HEK293 (cell line): ENCODE results near the gene KPNA6.
A peak's percentile ranks its signal among the peaks of the same experiment; 100 is the strongest.

Experiments
- EGR2 ChIP-seq: fragments of 450-650 bp; formaldehyde crosslinking; IDR thresholded peaks from 2 replicates; pipeline ENCODE4 v1.5.1; 2016; ENCODE audit warnings: low read depth, missing biosample characterization, missing genetic modification characterization
- GLI4 ChIP-seq: fragments of 450-650 bp; formaldehyde crosslinking; IDR thresholded peaks from 2 replicates; pipeline ENCODE4 v1.5.1; 2016; ENCODE audit warnings: missing biosample characterization, missing genetic modification characterization
- HOXD13 ChIP-seq: sonication (generic); formaldehyde crosslinking; IDR thresholded peaks from 2 replicates; pipeline ENCODE4 v1.8.0; 2022; ENCODE audit warnings: missing genetic modification reagents, borderline replicate concordance
- KLF1 ChIP-seq: fragments of 450-650 bp; formaldehyde crosslinking; IDR thresholded peaks from 2 replicates; pipeline ENCODE4 v1.5.1; 2016; ENCODE audit warnings: missing biosample characterization, missing genetic modification characterization
- KLF17 ChIP-seq: fragments of 450-650 bp; formaldehyde crosslinking; IDR thresholded peaks from 2 replicates; pipeline ENCODE4 v1.5.1; 2016; ENCODE audit warnings: missing biosample characterization, missing genetic modification characterization
- KLF8 ChIP-seq: fragments of 450-650 bp; formaldehyde crosslinking; IDR thresholded peaks from 2 replicates; pipeline ENCODE4 v1.5.1; 2016; ENCODE audit warnings: missing biosample characterization, missing genetic modification characterization
- PRDM10 ChIP-seq: fragments of 450-650 bp; formaldehyde crosslinking; IDR thresholded peaks from 2 replicates; pipeline ENCODE4 v1.5.1; 2016; ENCODE audit warnings: missing biosample characterization, missing genetic modification characterization
- REST ChIP-seq: fragments of 450-650 bp; formaldehyde crosslinking; IDR thresholded peaks from 2 replicates; pipeline ENCODE4 v1.5.1; 2016; ENCODE audit warnings: missing biosample characterization, missing genetic modification characterization
- SALL2 ChIP-seq: fragments of 450-650 bp; formaldehyde crosslinking; IDR thresholded peaks from 2 replicates; pipeline ENCODE4 v1.5.0; 2017; ENCODE audit warnings: missing biosample characterization, mild to moderate bottlenecking, missing genetic modification characterization, borderline replicate concordance
- SP2 ChIP-seq: fragments of 450-650 bp; formaldehyde crosslinking; IDR thresholded peaks from 2 replicates; pipeline ENCODE4 v1.5.1; 2016; ENCODE audit warnings: missing biosample characterization, missing genetic modification characterization
- TSHZ1 ChIP-seq: fragments of 450-650 bp; formaldehyde crosslinking; IDR thresholded peaks from 2 replicates; pipeline ENCODE4 v1.5.1; 2016; ENCODE audit warnings: missing biosample characterization, missing genetic modification characterization, borderline replicate concordance
- ZNF16 ChIP-seq: fragments of 450-650 bp; formaldehyde crosslinking; IDR thresholded peaks from 2 replicates; pipeline ENCODE4 v1.5.1; 2016; ENCODE audit warnings: low read depth, missing biosample characterization, missing genetic modification characterization
- ZNF341 ChIP-seq: fragments of 450-650 bp; formaldehyde crosslinking; IDR thresholded peaks from 2 replicates; pipeline ENCODE4; 2016; ENCODE audit warnings: low read depth, missing biosample characterization, missing genetic modification characterization
- ZNF350 ChIP-seq: fragments of 450-650 bp; formaldehyde crosslinking; IDR thresholded peaks from 2 replicates; pipeline ENCODE4 v1.5.0; 2017; ENCODE audit warnings: missing biosample characterization, mild to moderate bottlenecking, missing genetic modification characterization
- ZNF416 ChIP-seq: fragments of 450-650 bp; formaldehyde crosslinking; IDR thresholded peaks from 2 replicates; pipeline ENCODE4 v1.5.1; 2016; ENCODE audit warnings: missing biosample characterization, missing genetic modification characterization
- ZNF449 ChIP-seq: fragments of 450-650 bp; formaldehyde crosslinking; IDR thresholded peaks from 2 replicates; pipeline ENCODE4 v1.5.1; 2017; ENCODE audit warnings: missing biosample characterization, mild to moderate bottlenecking, missing genetic modification characterization, moderate library complexity
- ZNF596 ChIP-seq: fragments of 450-650 bp; IDR thresholded peaks from 2 replicates; pipeline ENCODE4 v1.5.0; 2018; ENCODE audit warnings: missing biosample characterization, mild to moderate bottlenecking, missing genetic modification characterization, moderate library complexity
- ZNF707 ChIP-seq: fragments of 450-650 bp; formaldehyde crosslinking; IDR thresholded peaks from 2 replicates; pipeline ENCODE4 v1.5.1; 2016; ENCODE audit warnings: missing biosample characterization, missing genetic modification characterization
- ZNF776 ChIP-seq: fragments of 450-650 bp; formaldehyde crosslinking; IDR thresholded peaks from 2 replicates; pipeline ENCODE4 v1.5.0; 2017; ENCODE audit warnings: missing biosample characterization, missing genetic modification characterization, borderline replicate concordance
- ZNF837 ChIP-seq: fragments of 450-650 bp; formaldehyde crosslinking; IDR thresholded peaks from 2 replicates; pipeline ENCODE4 v1.5.1; 2016; ENCODE audit warnings: missing biosample characterization, missing genetic modification characterization
- ZSCAN23 ChIP-seq: fragments of 450-650 bp; formaldehyde crosslinking; IDR thresholded peaks from 2 replicates; pipeline ENCODE4 v1.5.1; 2016; ENCODE audit warnings: missing biosample characterization, missing genetic modification characterization
- ZXDB ChIP-seq: fragments of 450-650 bp; formaldehyde crosslinking; IDR thresholded peaks from 2 replicates; pipeline ENCODE4 v1.5.1; 2016; ENCODE audit warnings: missing biosample characterization, missing genetic modification characterization

Gene KPNA6

GRCh38 chr1:32201011-32201855, 93.4 kb downstream of the KPNA6 start (continued):
- TF ChIP-seq REST (tag by site-specific recombination) (no peak), ZSCAN23 (tag by site-specific recombination) (no peak), ZNF776 (no peak), EGR2 (no peak), TSHZ1 (tag by site-specific recombination) (no peak), ZNF596 (tag by site-specific recombination) (no peak), ZNF707 (tag by site-specific recombination) (no peak), GLI4 (no peak), HOXD13 (CRISPR knock-in tag) (no peak), ZNF16 (tag by site-specific recombination) (no peak), ZXDB (tag by site-specific recombination) (no peak), ZNF449 (tag by site-specific recombination) (peak; percentile 99), SALL2 (tag by site-specific recombination) (no peak), ZNF341 (tag by site-specific recombination) (no peak), SP2 (tag by site-specific recombination) (peak; percentile 79), ZNF350 (tag by site-specific recombination) (no peak), KLF8 (tag by site-specific recombination) (0 out of 2 replicates have a peak, but pooled peaks have one; percentile 10), PRDM10 (tag by site-specific recombination) (peak; percentile 91), KLF1 (tag by site-specific recombination) (peak; percentile 38; the same call in 1 of the 2 replicates), ZNF416 (tag by site-specific recombination) (no peak), ZNF837 (tag by site-specific recombination) (no peak), KLF17 (tag by site-specific recombination) (no peak)
